Activated T-helper 17 cell treated with anti-CD3 and anti-CD28 coated beads, Interleukin-2, amount 50 U/mL, for 72 hours (primary cell): ENCODE results near the gene CASP5. TPM values are rescaled to one million over a fixed set of nuclear protein-coding genes. Genes with fewer than 3 reads are reported as not detected.
"Not testable (repeated sequence)": the region's sequence is repeated elsewhere in the genome, so short reads cannot be mapped to it uniquely, and the experiment has no call there.

Experiments used
- ATAC-seq: fragments of 150-1000 bp; cut with Tn5 transposase; replicated peaks from 2 replicates; pipeline ENCODE4 v1.10.0; 2021; ENCODE audit warnings: mild to moderate bottlenecking, moderate library complexity
- H3K27ac Mint-ChIP-seq: one replicate; pipeline ENCODE4 v1.8.0; 2022; ENCODE audit warnings: mixed read lengths
- H3K27me3 Mint-ChIP-seq: one replicate; pipeline ENCODE4 v1.8.0; 2022; ENCODE audit warnings: mixed read lengths
- H3K36me3 Mint-ChIP-seq: one replicate; pipeline ENCODE4 v1.8.0; 2022; ENCODE audit warnings: low read depth, mild to moderate bottlenecking, mixed read lengths
- H3K4me1 Mint-ChIP-seq: one replicate; pipeline ENCODE4 v1.8.0; 2022; ENCODE audit warnings: mixed read lengths
- H3K4me3 Mint-ChIP-seq: one replicate; pipeline ENCODE4 v1.8.0; 2022; ENCODE audit warnings: mild to moderate bottlenecking, mixed read lengths
- H3K9me3 Mint-ChIP-seq: one replicate; pipeline ENCODE4 v1.8.0; 2022; ENCODE audit warnings: mixed read lengths
- total RNA-seq, 2 donors: library from RNA; stranded (reverse); gene quantifications; one replicate each; pipeline ENCODE4 v1.2.3, GENCODE V29; 2022

Gene CASP5
- total RNA-seq, 2 donors from 2014 or later, result not detected

DNA sequence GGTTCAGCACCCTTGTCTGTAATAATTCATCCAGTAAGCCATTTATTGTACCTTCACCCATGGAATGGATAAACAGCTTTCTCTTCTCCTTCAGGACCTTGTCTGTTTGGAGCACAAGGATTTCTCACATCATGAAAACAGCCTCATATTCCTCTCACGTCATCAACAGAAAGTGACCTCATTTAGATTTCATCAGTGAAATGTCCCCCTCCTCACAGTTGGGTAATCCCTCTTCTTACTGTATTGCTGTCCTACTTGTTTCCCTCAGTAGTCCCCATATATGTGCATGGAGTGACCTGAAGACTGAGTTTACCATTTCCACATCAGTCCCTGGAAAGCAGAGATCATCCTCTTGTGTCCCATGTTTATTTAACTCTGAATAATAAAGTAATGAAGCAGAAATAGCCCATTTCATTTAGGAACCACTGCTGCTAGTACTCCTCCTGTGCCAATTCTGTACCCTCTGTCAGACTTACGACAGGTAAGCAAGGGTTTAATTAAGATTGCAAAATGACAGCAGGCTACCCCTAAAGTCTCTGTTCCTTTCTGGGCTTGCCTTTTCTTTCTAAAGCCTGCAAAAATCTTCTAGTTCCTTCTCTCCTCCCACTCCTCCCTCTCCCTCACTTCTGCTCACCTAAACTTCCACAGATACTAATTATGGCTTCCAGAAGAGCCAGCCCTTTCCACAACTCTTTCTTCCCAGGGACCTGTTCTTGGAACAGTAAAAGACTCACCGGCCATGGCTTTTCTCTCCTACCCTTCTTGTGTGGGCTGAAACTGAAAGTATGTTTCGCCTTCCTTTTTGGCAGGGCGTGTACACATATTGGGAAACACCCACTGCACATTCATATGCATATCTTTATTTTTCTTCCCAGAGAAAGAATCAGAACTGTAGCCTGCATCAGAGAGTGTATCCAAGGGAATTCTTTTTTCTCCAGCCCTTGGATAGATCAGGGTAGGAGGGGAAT is 21.9 kb upstream of the CASP5 start, which contains the start of gene CARD16:
Gene CARD16, minus strand, starts transcription at position 779 of the 968 bp plus-strand sequence. Its CDS starts 38 bp downstream, at position 741.
- H3K4me1 Mint-ChIP-seq, result peaks cover 38% of the 10 kb centered on the region
- H3K4me3 Mint-ChIP-seq, result peak within 1 kb of the TSS; percentile 79
- ATAC-seq, result peak; percentile 93
- H3K27me3 Mint-ChIP-seq, H3K9me3 Mint-ChIP-seq: not testable (repeated sequence)
- H3K27ac Mint-ChIP-seq, result peak within 1 kb of the TSS; percentile 64
- peaks cover 19% of the 10 kb centered on the region for H3K36me3 Mint-ChIP-seq

DNA sequence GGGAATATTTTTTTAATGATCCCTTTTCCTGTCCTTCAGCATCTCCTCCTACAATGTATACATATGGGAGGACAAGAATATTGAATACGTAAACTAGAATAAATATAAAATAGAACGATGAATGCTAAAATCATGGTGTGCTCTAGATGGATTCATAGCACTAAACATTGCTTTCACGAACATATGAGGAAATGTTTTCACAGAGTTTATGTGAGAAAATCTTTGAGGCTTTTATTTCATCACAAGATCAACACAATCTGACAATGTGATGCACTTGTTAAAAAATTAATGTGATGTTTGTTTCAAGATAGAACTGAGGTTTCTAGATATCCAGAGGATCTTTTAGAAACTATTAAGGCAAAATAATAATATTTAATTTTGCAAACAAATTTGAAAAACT is 19.2 kb upstream of the CASP5 start:
- Mint-ChIP-seq H3K9me3 (peaks cover 9% of the 10 kb centered on the region), H3K4me3 (no peak overlapping the region), H3K27ac (no peak overlapping the region), H3K27me3 (no peaks in the 10 kb centered on the region), H3K36me3 (peaks cover 32% of the 10 kb centered on the region), H3K4me1 (peaks cover 44% of the 10 kb centered on the region)
- no peak for ATAC-seq

DNA sequence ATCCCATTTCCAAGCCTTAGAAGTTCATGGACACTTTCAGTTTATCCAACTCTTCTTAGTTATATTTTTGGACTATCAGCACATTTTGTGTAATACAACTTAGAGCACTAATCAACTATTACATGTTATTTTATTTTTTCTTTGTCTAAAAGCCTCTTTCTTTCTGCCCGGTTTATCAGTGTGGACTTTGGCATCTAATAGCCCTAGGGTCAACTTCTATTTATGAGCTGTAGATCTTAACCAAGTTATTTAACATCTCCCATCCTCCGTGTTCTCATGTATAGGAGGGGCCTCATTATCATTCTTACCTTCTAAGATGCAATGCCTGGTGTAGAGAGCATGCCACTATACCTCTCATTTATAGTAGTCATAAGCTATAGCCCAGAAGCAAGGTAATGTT is 17.7 kb upstream of the CASP5 start:
- Mint-ChIP-seq H3K4me3 (no peak overlapping the region), H3K4me1 (peaks cover 48% of the 10 kb centered on the region)

DNA sequence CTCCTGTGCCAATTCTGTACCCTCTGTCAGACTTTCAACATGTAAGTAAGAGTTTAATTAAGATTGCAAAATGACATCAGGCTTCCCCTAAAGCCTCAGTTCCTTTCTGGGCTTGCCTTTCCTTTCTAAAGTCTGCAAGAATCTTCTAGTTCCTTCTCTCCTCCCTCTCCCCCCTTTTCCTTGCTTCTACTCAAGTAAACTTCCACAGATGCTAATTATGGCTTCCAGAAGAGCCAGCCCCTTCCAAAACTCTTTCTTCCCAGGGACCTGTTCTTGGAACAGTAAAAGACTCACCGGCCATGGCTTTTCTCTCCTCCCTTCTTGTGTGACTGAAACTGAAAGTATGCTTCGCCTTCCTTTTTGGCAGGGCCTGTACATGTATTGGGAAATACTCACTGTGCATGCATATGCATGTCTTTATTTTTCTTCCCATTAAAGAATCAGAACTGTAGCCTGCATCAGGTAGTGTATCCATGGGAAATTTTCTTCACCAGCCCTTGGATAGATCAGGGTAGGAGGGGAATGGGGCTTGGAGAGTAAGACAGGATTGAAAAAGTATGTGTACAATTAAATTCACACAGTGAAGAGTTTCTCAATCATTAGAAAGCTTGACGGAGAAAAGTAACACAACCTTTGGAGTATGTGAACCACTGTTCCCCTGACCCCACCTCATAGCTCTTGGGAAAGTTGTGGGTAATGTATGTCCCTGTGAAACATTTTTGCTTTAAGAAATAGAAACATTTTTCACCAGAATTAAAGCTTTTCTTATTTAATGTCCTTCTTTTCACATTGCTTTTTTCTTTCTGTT is 12.0 kb upstream of the CASP5 start, which contains the start of gene CASP1:
Gene CASP1, minus strand, starts transcription at position 332 of the 808 bp plus-strand sequence. Its CDS starts 31 bp downstream, at position 301.
- peaks cover 29% of the 10 kb centered on the region for H3K36me3 Mint-ChIP-seq
- ATAC-seq, result peak; percentile 84
- H3K27ac Mint-ChIP-seq, result peak within 1 kb of the TSS; percentile 88
- peaks cover 30% of the 10 kb centered on the region for H3K4me1 Mint-ChIP-seq
- no peaks in the 10 kb centered on the region for H3K27me3 Mint-ChIP-seq
- peaks cover 13% of the 10 kb centered on the region for H3K9me3 Mint-ChIP-seq
- peak within 1 kb of the TSS; percentile 87 for H3K4me3 Mint-ChIP-seq

More for the DNA sequence above, 17.7 kb upstream of the CASP5 start:
- H3K9me3 Mint-ChIP-seq, result peaks cover 13% of the 10 kb centered on the region
- H3K27me3 Mint-ChIP-seq, result no peaks in the 10 kb centered on the region
- no peak for ATAC-seq
- peaks cover 32% of the 10 kb centered on the region for H3K36me3 Mint-ChIP-seq
- no peak overlapping the region for H3K27ac Mint-ChIP-seq

DNA sequence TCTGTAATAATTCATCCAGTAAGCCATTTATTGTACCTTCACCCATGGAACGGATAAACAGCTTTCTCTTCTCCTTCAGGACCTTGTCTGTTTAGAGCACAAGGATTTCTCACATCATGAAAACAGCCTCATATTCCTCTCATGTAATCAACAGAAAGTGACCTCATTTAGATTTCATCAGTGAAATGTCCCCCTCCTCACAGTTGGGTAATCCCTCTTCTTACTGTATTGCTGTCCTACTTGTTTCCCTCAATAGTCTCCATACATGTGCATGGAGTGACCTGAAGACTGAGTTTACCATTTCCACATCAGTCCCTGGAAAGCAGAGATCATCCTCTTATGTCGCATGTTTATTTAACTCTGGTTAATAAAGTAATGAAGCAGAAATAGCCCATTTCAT is 11.4 kb upstream of the CASP5 start:
- Mint-ChIP-seq H3K27ac (peak overlapping the region; percentile 88), H3K4me1 (peaks cover 30% of the 10 kb centered on the region), H3K36me3 (peaks cover 30% of the 10 kb centered on the region), H3K9me3 (peaks cover 10% of the 10 kb centered on the region), H3K4me3 (peak overlapping the region; percentile 87)
- H3K27me3 Mint-ChIP-seq, result not testable (repeated sequence)
- peak; percentile 5 for ATAC-seq

DNA sequence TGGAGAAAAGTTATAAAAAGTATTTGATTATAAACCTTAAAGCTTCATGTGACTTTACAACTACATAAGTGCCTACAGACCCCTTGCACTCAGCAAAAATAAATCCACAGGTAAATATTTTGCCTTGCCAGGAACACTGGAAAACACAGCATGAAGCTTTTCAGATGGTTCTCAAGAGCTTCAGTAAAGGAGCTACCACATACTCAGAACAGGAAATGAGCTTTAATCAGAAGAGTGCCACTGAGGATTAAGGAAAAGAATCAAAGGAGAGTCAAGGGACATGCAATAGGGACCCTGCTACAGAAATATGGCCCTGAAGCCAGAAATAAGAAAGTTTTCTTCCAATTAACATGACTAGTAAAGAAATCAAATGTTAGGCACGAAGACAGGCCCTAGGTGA is 10.8 kb upstream of the CASP5 start:
- H3K27ac Mint-ChIP-seq, result peak overlapping the region; percentile 88
- H3K4me1 Mint-ChIP-seq, result peaks cover 30% of the 10 kb centered on the region
- no peaks in the 10 kb centered on the region for H3K27me3 Mint-ChIP-seq
- H3K4me3 Mint-ChIP-seq, result peak overlapping the region; percentile 87
- ATAC-seq, result peak; percentile 55
- H3K36me3 Mint-ChIP-seq, result peaks cover 34% of the 10 kb centered on the region
- H3K9me3 Mint-ChIP-seq, result peaks cover 10% of the 10 kb centered on the region

DNA sequence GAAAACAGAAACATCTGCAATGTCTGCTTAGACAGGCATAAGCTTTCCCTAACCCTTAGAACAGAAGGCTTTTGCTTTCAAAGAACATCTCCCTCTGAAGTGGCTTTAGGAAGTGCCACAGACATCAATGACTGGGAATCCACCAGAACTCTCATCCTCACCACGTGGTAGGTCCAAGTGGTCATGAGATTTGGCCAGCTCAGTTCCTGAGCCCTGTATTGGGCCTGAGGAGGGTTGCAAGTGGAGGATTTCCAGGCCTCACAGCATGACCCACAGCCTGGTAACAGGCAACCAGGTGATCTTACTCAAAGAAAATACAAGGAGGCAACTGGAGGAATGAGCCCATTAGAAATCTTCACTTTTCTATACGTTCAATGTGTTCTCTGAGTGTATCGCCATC is 10.4 kb upstream of the CASP5 start:
- Mint-ChIP-seq H3K36me3 (peaks cover 34% of the 10 kb centered on the region), H3K4me3 (peak overlapping the region; percentile 87), H3K9me3 (peaks cover 7% of the 10 kb centered on the region), H3K4me1 (peaks cover 26% of the 10 kb centered on the region), H3K27me3 (no peaks in the 10 kb centered on the region), H3K27ac (peak overlapping the region; percentile 88)
- peak; percentile 69 for ATAC-seq

DNA sequence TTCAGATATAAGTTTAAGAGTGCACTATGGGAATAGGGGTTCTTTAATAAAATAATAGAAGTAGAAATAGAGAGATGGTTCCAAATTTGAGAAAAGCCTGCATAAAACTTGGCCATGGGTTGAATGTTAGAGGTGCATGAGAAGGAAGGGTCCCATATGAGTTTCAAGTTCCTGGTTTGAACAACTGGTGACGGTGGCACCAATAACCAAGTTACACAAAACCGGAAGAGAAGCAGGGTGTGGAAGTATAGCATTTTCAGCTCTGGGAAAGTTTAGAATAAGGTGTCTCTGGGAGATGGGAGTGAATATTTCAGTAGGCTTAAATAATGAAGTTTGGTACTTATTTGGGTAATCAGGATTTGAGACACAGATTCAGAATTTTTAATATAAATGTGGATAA is 9.5 kb upstream of the CASP5 start:
- peak overlapping the region; percentile 88 for H3K27ac Mint-ChIP-seq
- peak overlapping the region; percentile 87 for H3K4me3 Mint-ChIP-seq

DNA sequence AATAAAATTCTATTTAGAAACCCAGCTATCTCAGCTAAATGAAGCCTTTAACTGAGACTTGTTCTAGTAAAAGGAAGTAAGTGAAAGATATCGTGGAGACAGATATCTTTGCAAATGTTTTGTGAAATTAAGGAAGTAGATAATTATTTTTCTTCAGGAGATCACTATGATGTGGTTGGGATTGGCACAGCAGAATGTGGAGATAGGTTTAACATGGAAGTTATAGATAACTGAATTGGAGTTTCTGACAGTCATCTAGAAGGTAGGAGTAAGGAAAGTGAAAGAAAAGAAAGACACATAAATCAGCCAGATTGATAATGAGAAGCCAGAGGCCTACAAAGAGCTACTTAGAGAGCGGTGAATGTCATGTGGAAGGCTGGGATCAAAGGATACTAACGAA is 4.7 kb upstream of the CASP5 start:
- Mint-ChIP-seq H3K4me3 (peak overlapping the region; percentile 42), H3K27me3 (no peaks in the 10 kb centered on the region), H3K9me3 (no peaks in the 10 kb centered on the region), H3K36me3 (peaks cover 76% of the 10 kb centered on the region), H3K27ac (peak overlapping the region; percentile 46), H3K4me1 (peaks cover 16% of the 10 kb centered on the region)
- no peak for ATAC-seq

More for the DNA sequence above, 9.5 kb upstream of the CASP5 start:
- H3K36me3 Mint-ChIP-seq, result peaks cover 39% of the 10 kb centered on the region
- peaks cover 4% of the 10 kb centered on the region for H3K9me3 Mint-ChIP-seq
- peaks cover 28% of the 10 kb centered on the region for H3K4me1 Mint-ChIP-seq
- ATAC-seq, result no peak
- no peaks in the 10 kb centered on the region for H3K27me3 Mint-ChIP-seq

DNA sequence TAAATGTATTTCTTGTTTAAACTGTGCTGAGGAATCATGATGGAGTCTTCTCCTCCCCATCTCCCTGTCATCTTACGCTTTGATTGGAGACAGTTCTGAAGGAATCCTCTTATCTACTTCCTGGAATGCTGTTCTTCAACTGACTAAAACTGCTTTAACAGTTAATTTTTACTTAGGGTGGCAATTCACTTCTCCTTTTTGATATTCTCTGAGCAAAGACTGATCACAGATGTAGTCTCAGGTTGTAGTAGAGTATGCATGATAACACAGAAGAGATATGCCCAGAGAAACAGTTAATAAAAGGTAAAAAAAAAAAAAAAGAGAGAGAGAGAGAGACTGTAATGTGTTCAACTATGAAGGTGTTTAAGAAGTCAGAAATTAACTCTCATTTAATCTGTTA is 1.4 kb upstream of the CASP5 start:
- H3K36me3 Mint-ChIP-seq, result peaks cover 55% of the 10 kb centered on the region
- ATAC-seq, result no peak
- H3K9me3 Mint-ChIP-seq, result no peaks in the 10 kb centered on the region
- H3K27me3 Mint-ChIP-seq, result no peaks in the 10 kb centered on the region
- peaks cover 11% of the 10 kb centered on the region for H3K4me1 Mint-ChIP-seq
- H3K27ac Mint-ChIP-seq, result no peak overlapping the region
- H3K4me3 Mint-ChIP-seq, result no peak overlapping the region

DNA sequence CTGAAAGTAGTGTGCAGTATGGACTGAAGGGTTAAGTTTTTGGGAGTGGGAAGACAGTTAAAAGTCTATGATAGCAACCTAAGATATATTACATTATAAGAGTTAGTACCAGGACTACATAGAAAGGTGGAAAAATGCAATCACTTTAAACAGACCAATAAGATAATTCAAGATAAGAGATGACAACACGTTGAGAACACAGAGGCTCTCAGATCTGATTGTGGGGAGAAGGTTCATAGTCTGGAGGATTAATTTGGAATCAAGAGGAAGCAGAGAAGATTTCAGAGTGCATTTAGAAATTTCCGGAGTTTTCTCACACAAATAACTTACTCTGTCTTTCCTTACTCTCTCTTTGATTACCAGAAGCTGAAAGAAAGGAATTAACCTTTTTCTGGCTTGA is 441 bp downstream of the CASP5 start:
- H3K4me1 Mint-ChIP-seq, result peaks cover 7% of the 10 kb centered on the region
- no peak overlapping the region for H3K4me3 Mint-ChIP-seq
- H3K27ac Mint-ChIP-seq, result no peak overlapping the region
- no peaks in the 10 kb centered on the region for H3K9me3 Mint-ChIP-seq
- peaks cover 37% of the 10 kb centered on the region for H3K36me3 Mint-ChIP-seq
- ATAC-seq, result no peak
- no peaks in the 10 kb centered on the region for H3K27me3 Mint-ChIP-seq

DNA sequence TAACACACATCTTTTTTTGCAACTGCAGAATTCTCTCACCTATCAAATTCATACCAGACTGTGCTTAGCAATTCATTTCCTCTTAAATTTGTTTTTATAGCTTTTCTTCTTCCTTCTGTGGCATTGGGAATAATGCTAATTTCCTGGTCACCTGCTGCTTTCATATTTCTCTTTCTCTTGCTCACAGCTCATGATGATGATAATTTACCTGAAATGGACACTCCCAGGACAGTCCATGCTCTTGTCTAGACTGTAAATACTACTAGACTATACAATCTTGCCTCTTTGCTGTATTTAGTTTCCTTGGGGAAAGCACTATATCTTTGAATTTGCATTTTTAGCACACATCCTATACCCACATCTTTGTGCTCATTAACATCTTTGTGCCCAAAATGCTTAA is 15.5 kb downstream of the CASP5 start:
- Mint-ChIP-seq H3K4me3 (no peak overlapping the region), H3K9me3 (no peaks in the 10 kb centered on the region), H3K27me3 (no peaks in the 10 kb centered on the region), H3K36me3 (no peaks in the 10 kb centered on the region), H3K4me1 (no peaks in the 10 kb centered on the region), H3K27ac (no peak overlapping the region)
- no peak for ATAC-seq

DNA sequence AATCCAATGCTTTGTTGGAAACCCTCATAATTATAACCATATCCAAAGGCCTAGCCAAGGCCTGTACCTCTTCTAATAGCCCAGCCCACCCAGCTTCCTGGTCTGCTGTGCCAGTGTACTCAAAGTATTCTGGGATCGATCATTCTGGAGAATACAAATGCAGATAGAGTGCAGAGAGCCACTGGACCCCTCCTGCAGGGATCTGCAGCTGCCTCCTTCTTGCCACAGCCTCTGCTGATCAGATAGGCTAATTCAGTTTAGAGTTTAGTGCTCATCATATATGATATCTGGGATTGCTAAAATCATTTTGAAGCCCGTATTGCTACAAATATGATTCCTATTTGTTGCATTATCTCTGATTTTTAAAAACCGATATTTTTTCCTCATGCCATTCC is 17.5 kb downstream of the CASP5 start:
- H3K4me1 Mint-ChIP-seq, result peaks cover 6% of the 10 kb centered on the region
- H3K4me3 Mint-ChIP-seq, result no peak overlapping the region
- no peaks in the 10 kb centered on the region for H3K9me3 Mint-ChIP-seq
- H3K36me3 Mint-ChIP-seq, result no peaks in the 10 kb centered on the region
- ATAC-seq, result no peak
- H3K27me3 Mint-ChIP-seq, result no peaks in the 10 kb centered on the region
- H3K27ac Mint-ChIP-seq, result no peak overlapping the region

DNA sequence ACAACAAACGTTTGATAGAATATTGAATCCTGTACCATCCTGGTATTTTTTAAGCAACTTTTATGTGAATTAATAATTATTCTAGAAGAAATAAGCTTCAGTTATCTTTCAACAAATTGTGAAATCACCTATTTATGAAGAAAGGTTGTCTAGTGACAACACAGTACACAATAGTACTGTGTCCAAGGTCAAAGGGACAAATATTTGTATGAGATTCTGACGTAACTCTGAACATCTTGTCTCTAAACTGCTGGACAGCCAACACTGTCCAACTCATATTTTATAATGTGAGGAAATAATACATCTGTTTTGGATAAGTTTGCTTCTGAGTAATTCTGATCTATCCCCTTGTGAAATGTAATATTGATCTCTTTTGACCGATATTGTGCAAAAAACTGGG is 18.9 kb downstream of the CASP5 start:
- no peaks in the 10 kb centered on the region for H3K27me3 Mint-ChIP-seq
- ATAC-seq, result no peak
- H3K4me1 Mint-ChIP-seq, result peaks cover 7% of the 10 kb centered on the region
- H3K27ac Mint-ChIP-seq, result no peak overlapping the region
- H3K36me3 Mint-ChIP-seq, result no peaks in the 10 kb centered on the region
- no peaks in the 10 kb centered on the region for H3K9me3 Mint-ChIP-seq
- H3K4me3 Mint-ChIP-seq, result no peak overlapping the region
